OCI-LY7 (cell line): ENCODE results near the gene EDEM3. TPM values are rescaled to one million over a fixed set of nuclear protein-coding genes. Genes with fewer than 3 reads are reported as not detected.

ENCODE experiments used
- BruUV-seq: library from RNA; stranded (reverse); fragments of 400-500 nt; replicated peaks from 2 replicates; lab custom pipeline; 2021; lab: Mats Ljungman, UMichigan
- CTCF ChIA-PET: fragments of 300-600 bp; sonication (Branson Sonifier 250); formaldehyde crosslinking; loops from one replicate; lab custom pipeline; 2022; ENCODE audit warnings: antibody characterized with exemption; ENCODE audit not compliant: unreplicated experiment; lab: Charles Lee
- POLR2A ChIA-PET: fragments of 300-600 bp; sonication (Branson Sonifier 250); formaldehyde crosslinking; loops from one replicate; lab custom pipeline; 2022; ENCODE audit warnings: antibody characterized with exemption; lab: Charles Lee
- DNase-seq: peaks from one replicate; pipeline ENCODE4 v3.0.0-alpha.2; 2015; ENCODE audit warnings: low spot score
- H2AFZ ChIP-seq: fragments of 200-600 bp; sonication (generic), shearing (Covaris generic); 2 replicates; pipeline ENCODE4 v1.6.1; 2014; ENCODE audit warnings: mild to moderate bottlenecking, antibody characterized with exemption, low read length, moderate library complexity
- H3K27ac ChIP-seq: fragments of 200-600 bp; sonication (generic); 2 replicates; pipeline ENCODE4 v1.5.1; 2014; ENCODE audit warnings: mixed run types, low read depth, mild to moderate bottlenecking, moderate library complexity, low read length, inconsistent platforms; ENCODE audit not compliant: poor library complexity, severe bottlenecking
- H3K36me3 ChIP-seq: fragments of 200-600 bp; sonication (generic); 2 replicates; pipeline ENCODE4 v1.6.1; 2014; ENCODE audit warnings: mild to moderate bottlenecking, antibody characterized with exemption, low read length, moderate library complexity, mixed read lengths; ENCODE audit not compliant: insufficient read depth
- H3K4me1 ChIP-seq: fragments of 200-600 bp; sonication (generic); 2 replicates; pipeline ENCODE4 v1.5.1; 2014; ENCODE audit warnings: mild to moderate bottlenecking, low read length; ENCODE audit not compliant: insufficient read depth, poor library complexity, severe bottlenecking
- H3K4me2 ChIP-seq: fragments of 200-600 bp; sonication (generic); 2 replicates; pipeline ENCODE4 v1.6.1; 2014; ENCODE audit warnings: mild to moderate bottlenecking, low read length
- H3K4me3 ChIP-seq: fragments of 200-600 bp; sonication (generic); 2 replicates; pipeline ENCODE4 v1.5.1; 2014; ENCODE audit warnings: mild to moderate bottlenecking, low read depth, low read length; ENCODE audit not compliant: poor library complexity, severe bottlenecking
- H3K79me2 ChIP-seq: fragments of 200-600 bp; sonication (generic); 2 replicates; pipeline ENCODE4 v1.6.1; 2016; ENCODE audit warnings: low read depth, mild to moderate bottlenecking, low read length, moderate library complexity, mixed read lengths; ENCODE audit not compliant: insufficient read depth
- H3K9me2 ChIP-seq: fragments of 200-600 bp; sonication (generic); 2 replicates; pipeline ENCODE4 v1.6.1; 2016; ENCODE audit warnings: mild to moderate bottlenecking, low read length, mixed read lengths; ENCODE audit not compliant: insufficient read depth
- H3K9me3 ChIP-seq: fragments of 200-600 bp; sonication (generic); 2 replicates; pipeline ENCODE4 v1.6.1; 2014; ENCODE audit warnings: mild to moderate bottlenecking, mixed run types, low read length, mixed read lengths
- H4K20me1 ChIP-seq: fragments of 200-600 bp; sonication (generic); 2 replicates; pipeline ENCODE4 v1.6.1; 2014; ENCODE audit warnings: mild to moderate bottlenecking, antibody characterized with exemption, low read length, moderate library complexity, mixed read lengths; ENCODE audit not compliant: insufficient read depth
- CTCF ChIP-seq: fragments of 200-600 bp; sonication (generic); conservative IDR thresholded peaks from 2 replicates; pipeline ENCODE4 v1.5.1; 2014; ENCODE audit warnings: mild to moderate bottlenecking, antibody characterized with exemption, low read length, moderate library complexity, mixed read lengths
- EZH2phosphoT487 ChIP-seq: fragments of 200-600 bp; sonication (generic); IDR thresholded peaks from 2 replicates; pipeline ENCODE4 v1.6.1; 2018; ENCODE audit warnings: low read depth, borderline replicate concordance, mild to moderate bottlenecking, mixed run types, antibody characterized with exemption, low read length, moderate library complexity, mixed read lengths
- intact Hi-C: fragments of 100-400 bp; cut with micrococcal nuclease; formaldehyde crosslinking; loops from one replicate; pipeline ENCODE4 v1.10.0; 2022; ENCODE audit not compliant: unreplicated experiment
- total RNA-seq, 2 experiments: library from RNA; depleted of rRNA in 1 of 2; stranded (reverse); fragments of >200 nt in 1 of 2; shearing (Covaris generic) in 1 of 2; gene quantifications; 2 replicates each; pipeline ENCODE4 v1.2.3, GENCODE V29; 2014 to 2022

EDEM3 gene
- total RNA-seq, 2 experiments from 2014 or later, result 19.5 to 27.4 TPM

DNA sequence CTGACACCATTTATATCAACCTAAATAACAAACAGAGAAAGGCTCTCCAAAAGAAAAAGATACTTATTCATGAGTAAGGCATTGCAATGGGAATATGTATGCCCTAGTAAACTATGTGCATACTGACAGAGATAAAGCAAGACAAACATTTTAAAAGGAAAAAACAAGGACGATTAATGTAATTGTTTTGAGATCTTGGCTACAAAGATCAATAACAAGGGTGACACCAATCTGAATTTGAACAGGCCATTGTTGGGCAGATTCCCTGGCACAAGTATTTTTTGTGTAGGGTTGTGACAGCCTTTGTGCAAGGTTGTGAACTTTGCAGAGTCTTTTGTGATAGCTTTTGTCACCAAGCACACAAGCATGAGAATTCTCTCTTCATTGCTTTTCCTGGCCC lies 85.3 kb downstream of the EDEM3 start:
- Histone ChIP-seq H4K20me1 (no peaks in the 10 kb centered on the region), H3K4me1 (no peaks in the 10 kb centered on the region), H3K9me2 (no peaks in the 10 kb centered on the region), H3K4me2 (no peak overlapping the region), H3K36me3 (no peaks in the 10 kb centered on the region), H3K79me2 (no peaks in the 10 kb centered on the region), H3K27ac (no peak overlapping the region), H2AFZ (no peak overlapping the region), H3K4me3 (no peak overlapping the region), H3K9me3 (no peaks in the 10 kb centered on the region)
- POLR2A ChIA-PET, result no interaction called here
- TF ChIP-seq EZH2phosphoT487 (no peak), CTCF (no peak)
- no TSS peak for BruUV-seq
- intact Hi-C loops, result no loop called here
- CTCF ChIA-PET, result no interaction called here
- no peak for DNase-seq

- Histone ChIP-seq H3K4me2 (no peak overlapping the region), H3K27ac (no peak overlapping the region), H3K9me3 (no peaks in the 10 kb centered on the region), H4K20me1 (no peaks in the 10 kb centered on the region), H3K4me3 (no peak overlapping the region), H2AFZ (no peak overlapping the region), H3K36me3 (no peaks in the 10 kb centered on the region), H3K4me1 (no peaks in the 10 kb centered on the region), H3K79me2 (no peaks in the 10 kb centered on the region), H3K9me2 (no peaks in the 10 kb centered on the region)
- intact Hi-C loops, result no loop called here
- BruUV-seq, result no TSS peak
- CTCF ChIA-PET, result no interaction called here
- DNase-seq, result no peak
- POLR2A ChIA-PET, result no interaction called here
- TF ChIP-seq CTCF, result no peak
- TF ChIP-seq EZH2phosphoT487, result no peak
These were observed 89.3 kb downstream of the EDEM3 start for GRCh38 chr1:184665360-184665759.

- no peaks in the 10 kb centered on the region for H3K36me3 ChIP-seq
- intact Hi-C loops, result no loop called here
- no TSS peak for BruUV-seq
- no peak for DNase-seq
- H3K9me3 ChIP-seq, result no peaks in the 10 kb centered on the region
- H3K4me1 ChIP-seq, result no peaks in the 10 kb centered on the region
- no peaks in the 10 kb centered on the region for H3K79me2 ChIP-seq
- no peak overlapping the region for H3K4me3 ChIP-seq
- CTCF ChIA-PET, result no interaction called here
- POLR2A ChIA-PET, result interaction anchor here (0.6 kb wide), 1 partner anchor 415 kb away, joined by 3 read pairs; no protein-coding TSS in a partner anchor
- H4K20me1 ChIP-seq, result no peaks in the 10 kb centered on the region
- H3K27ac ChIP-seq, result no peak overlapping the region
- no peak overlapping the region for H2AFZ ChIP-seq
- no peaks in the 10 kb centered on the region for H3K9me2 ChIP-seq
- H3K4me2 ChIP-seq, result no peak overlapping the region
- TF ChIP-seq CTCF (no peak), EZH2phosphoT487 (no peak)
These were observed 90.0 kb downstream of the EDEM3 start for GRCh38 chr1:184664661-184665060.
